AML-193 (cell line): ENCODE data around the gene PSMA7.

ENCODE experiments used
- DNase-seq, 2 experiments: peaks; one replicate each; lab custom pipeline; 2025; lab: John Stamatoyannopoulos, UW

PSMA7 gene

GRCh38 chr20:62087227-62087626 lies 56.0 kb downstream of the PSMA7 start:
- DNase-seq = no peak
